Calu3 (cell line): ENCODE results near the gene DAPL1. TPM values are rescaled to one million over a fixed set of nuclear protein-coding genes. Genes with fewer than 3 reads are reported as not detected.

Experiments
- total RNA-seq: library from RNA; stranded (reverse); gene quantifications from 2 replicates; pipeline ENCODE4 v1.2.3, GENCODE V29; 2022

Gene DAPL1
- total RNA-seq, 1 experiment from 2014 or later: not detected

Other genes with a start within 250 kb of the DAPL1 start
- 41.2 and 43.3 TPM in 2 replicates for gene TANC1, start 173.3 kb downstream of the DAPL1 start, total RNA-seq